ENCODE data around the gene RAB20.

GRCh38 chr13:110605132-110605531, 43.6 kb upstream of the RAB20 start:
- no peak for TF ChIP-seq CTCF (conservative IDR thresholded peaks at IDR 0.05; ENCODE audit: low read length)
- no peak for TF ChIP-seq EZH2phosphoT487 (IDR thresholded peaks at IDR 0.05; ENCODE audit: borderline replicate concordance)
